Measurements from ENCODE around the gene SMIM5. TPM values are rescaled to one million over a fixed set of nuclear protein-coding genes. Genes with fewer than 3 reads are reported as not detected.
A peak's percentile ranks its signal among the peaks of the same experiment; 100 is the strongest.

The SMIM5 gene
- total and polyA plus RNA-seq, 2 of the 13 experiments (the other 11 are each of a cell fraction or from before 2014, with no cell fraction given): not detected

- TF ChIP-seq CHD2 (IDR thresholded peaks at IDR 0.05; ENCODE audit: low read depth, low read length) (no peak), PREB (CRISPR knock-in tag; IDR thresholded peaks at IDR 0.05) (no peak), ZNF772 (CRISPR knock-in tag; IDR thresholded peaks at IDR 0.05) (peak; percentile 71; the same call in 1 of the 2 replicates), ZNF549 (CRISPR knock-in tag; IDR thresholded peaks at IDR 0.05) (no peak), ZNF770 (CRISPR knock-in tag; IDR thresholded peaks at IDR 0.05) (0 out of 2 replicates have a peak, but pooled peaks have one; percentile 32), ATF3 (CRISPR knock-in tag; IDR thresholded peaks at IDR 0.05) (no peak), STAG1 (CRISPR knock-in tag; IDR thresholded peaks at IDR 0.05) (peak; percentile 51), ZSCAN30 (CRISPR knock-in tag; IDR thresholded peaks at IDR 0.05) (no peak), HNRNPK (IDR thresholded peaks at IDR 0.05; ENCODE audit: low read depth, low read length, poor library complexity, severe bottlenecking) (peak; percentile 84), ZBTB39 (CRISPR knock-in tag; IDR thresholded peaks at IDR 0.05) (no peak), MAFF (IDR thresholded peaks at IDR 0.05; ENCODE audit: low read depth, low read length) (no peak), ZNF589 (CRISPR knock-in tag; conservative IDR thresholded peaks at IDR 0.05) (no peak), HNRNPH1 (optimal IDR thresholded peaks at IDR 0.05; ENCODE audit: low read depth, low read length) (no peak), TFE3 (CRISPR knock-in tag; IDR thresholded peaks at IDR 0.05) (no peak), FOXM1 (CRISPR knock-in tag; IDR thresholded peaks at IDR 0.05) (no peak), RFX3 (CRISPR knock-in tag; IDR thresholded peaks at IDR 0.05) (no peak), ZNF432 (CRISPR knock-in tag; IDR thresholded peaks at IDR 0.05; ENCODE audit: borderline replicate concordance) (no peak), NFYB (CRISPR knock-in tag; IDR thresholded peaks at IDR 0.05) (no peak), SAP130 (CRISPR knock-in tag; IDR thresholded peaks at IDR 0.05; ENCODE audit: low read depth) (peak; percentile 64), ZNF441 (CRISPR knock-in tag; IDR thresholded peaks at IDR 0.05; ENCODE audit: borderline replicate concordance) (peak; percentile 68; the same call in 1 of the 2 replicates), HMG20B (CRISPR knock-in tag; conservative IDR thresholded peaks at IDR 0.05) (no peak), MTA3 (CRISPR knock-in tag; IDR thresholded peaks at IDR 0.05) (no peak), ZMAT5 (CRISPR knock-in tag; IDR thresholded peaks at IDR 0.05; ENCODE audit: borderline replicate concordance, low read depth) (no peak)
Observed at GRCh38 chr17:75589012-75589918, 44.0 kb upstream of the SMIM5 start (continued).

Measured in HepG2 (cell line).